ENCODE data around the gene RASGRF2. TPM values are rescaled to one million over a fixed set of nuclear protein-coding genes. Genes with fewer than 3 reads are reported as not detected.

RASGRF2 gene
- total and polyA plus RNA-seq, 2 of the 13 experiments (the other 11 are each of a cell fraction or from before 2014, with no cell fraction given) = 23.6 to 29.0 TPM

GRCh38 chr5:80960531-80961375 lies 590 bp downstream of the RASGRF2 start (continued):
- peak; percentile 4; the same call in 1 of the 2 replicates for TF ChIP-seq ZNF567 (CRISPR knock-in tag; IDR thresholded peaks at IDR 0.05; ENCODE audit: borderline replicate concordance)
- TF ChIP-seq KAT7 (CRISPR knock-in tag; IDR thresholded peaks at IDR 0.05; ENCODE audit: borderline replicate concordance) = peak; percentile 68; the same call in 1 of the 2 replicates

- peaks cover 63% of the 10 kb centered on the region for H3K4me1 ChIP-seq (ENCODE audit: insufficient read depth, low read length)
- peak overlapping the region; percentile 81 for H3K9ac ChIP-seq (ENCODE audit: insufficient read depth, low read depth, low read length)
- H2AFZ ChIP-seq (ENCODE audit: low read length) = peak overlapping the region; percentile 22
- WGBS (ENCODE audit: low lambda C conversion rate) = 1% methylated on average over 18 of the region's 18 CpGs
- H3K27ac ChIP-seq (ENCODE audit: extremely low read length, insufficient read depth, low read length) = peak overlapping the region; percentile 75
- peak overlapping the region; percentile 84 to 98 (median 93) for H3K4me3 ChIP-seq (replicated peaks in 1 of 3; ENCODE audit: insufficient read depth in 1 of 3, low read depth in 2 of 3, low read length in 3 of 3)
- H3K27me3 ChIP-seq (ENCODE audit: control insufficient read depth in 1 of 2, insufficient read depth in 2 of 2, low read length in 2 of 2) = peaks cover 0 to 3% of the 10 kb centered on the region in 2 experiments; a peak in 1 of 5 replicates
- TSS peak; percentile 45 for BruUV-seq (replicated peaks)
- H3K36me3 ChIP-seq (replicated peaks in 1 of 2; ENCODE audit: control insufficient read depth in 1 of 2, insufficient read depth in 2 of 2, low read length in 2 of 2) = no peaks in the 10 kb centered on the region
- POLR2A ChIA-PET = interaction anchor here (1.2 to 2.7 kb wide), 4 partner anchors 14 to 83 kb away, joined by 3 to 11 read pairs (median 6); no protein-coding TSS in a partner anchor
- CTCF ChIA-PET (ENCODE audit: low intra/inter-chr PET ratio, low total read pairs) = no interaction called here
- in situ Hi-C loops (cut with HindIII; ENCODE audit: extremely low pct_ligation_motif_present, low pct_unique_long_range_greater_than_20kb) = no loop called here
- H4K20me1 ChIP-seq (ENCODE audit: insufficient read depth, low read length) = no peaks in the 10 kb centered on the region
- intact Hi-C loops (cut with micrococcal nuclease; ENCODE audit: unreplicated experiment) = loop anchor here (2.0 to 5.0 kb wide), 2 partner anchors 66 to 249 kb away; no protein-coding TSS in a partner anchor
- ATAC-seq (peak; percentile 27), FAIRE-seq (peak; percentile 64), DNase-seq (ENCODE audit: low spot score) (peak; percentile 54)
- peaks cover 61% of the 10 kb centered on the region for H3K79me2 ChIP-seq (ENCODE audit: insufficient read depth, low read length)
- no peaks in the 10 kb centered on the region for H3K9me3 ChIP-seq (ENCODE audit: low read length)
- H3K4me2 ChIP-seq (ENCODE audit: low read depth, low read length) = peak overlapping the region; percentile 81
- TF ChIP-seq ZMYM4 (CRISPR knock-in tag; IDR thresholded peaks at IDR 0.05) (no peak), ZNF792 (CRISPR knock-in tag; IDR thresholded peaks at IDR 0.05) (no peak), RAD21 (CRISPR knock-in tag; IDR thresholded peaks at IDR 0.05) (no peak), ZSCAN12 (CRISPR knock-in tag; IDR thresholded peaks at IDR 0.05) (0 out of 2 replicates have a peak, but pooled peaks have one; percentile 64), BCL6 (CRISPR knock-in tag; IDR thresholded peaks at IDR 0.05) (no peak), ZNF367 (CRISPR knock-in tag; IDR thresholded peaks at IDR 0.05; ENCODE audit: borderline replicate concordance) (peak; percentile 28; the same call in 1 of the 2 replicates), TBL1XR1 (IDR thresholded peaks at IDR 0.05; ENCODE audit: borderline replicate concordance, low read length, partially characterized antibody) (no peak), SSRP1 (CRISPR knock-in tag; IDR thresholded peaks at IDR 0.05) (no peak), PCBP1 (IDR thresholded peaks at IDR 0.05; ENCODE audit: borderline replicate concordance, low read depth, low read length) (no peak), MED1 (CRISPR knock-in tag; IDR thresholded peaks at IDR 0.05) (peak; percentile 49), ZNF878 (CRISPR knock-in tag; IDR thresholded peaks at IDR 0.05) (no peak), EEA1 (CRISPR knock-in tag; IDR thresholded peaks at IDR 0.05; ENCODE audit: borderline replicate concordance) (no peak), KDM5A (IDR thresholded peaks at IDR 0.05; ENCODE audit: borderline replicate concordance, low read length) (0 out of 2 replicates have a peak, but pooled peaks have one; percentile 23), CREB1 (IDR thresholded peaks at IDR 0.05) (no peak), CREB1 (CRISPR knock-in tag; IDR thresholded peaks at IDR 0.05) (peak; percentile 29; the same call in 1 of the 2 replicates), ZBTB34 (CRISPR knock-in tag; IDR thresholded peaks at IDR 0.05) (no peak), MAZ (IDR thresholded peaks at IDR 0.05; ENCODE audit: borderline replicate concordance, low read depth, low read length) (no peak), MAZ (CRISPR knock-in tag; IDR thresholded peaks at IDR 0.05; ENCODE audit: low read depth) (no peak), ISX (CRISPR knock-in tag; conservative IDR thresholded peaks at IDR 0.05) (0 out of 2 replicates have a peak, but pooled peaks have one; percentile 49)
Observed at GRCh38 chr5:80961376-80962281, 1.5 kb downstream of the RASGRF2 start.

Measured in HepG2 (cell line).